ENCODE measurements around the gene ITGA2. TPM values are rescaled to one million over a fixed set of nuclear protein-coding genes. Genes with fewer than 3 reads are reported as not detected.

The ITGA2 gene
- total and polyA plus RNA-seq, 2 donors, result 3.5 to 4.1 TPM

Other genes with a start within 250 kb of the ITGA2 start
- 9.5 TPM for gene ITGA1, start 201.4 kb upstream of the ITGA2 start, total RNA-seq
- 4.7 TPM for gene ITGA1, start 201.4 kb upstream of the ITGA2 start, polyA plus RNA-seq
- gene PELO, start 201.4 kb upstream of the ITGA2 start, total RNA-seq, result 11.8 TPM
- 6.0 TPM for gene PELO, start 201.4 kb upstream of the ITGA2 start, polyA plus RNA-seq
- 26.0 TPM for gene MOCS2, start 120.4 kb downstream of the ITGA2 start, total RNA-seq
- 55.7 TPM for gene MOCS2, start 120.4 kb downstream of the ITGA2 start, polyA plus RNA-seq

Data from thymus (tissue), 2 donors.